T-helper 2 cell treated with Interferon-gamma antibody and Interleukin-4, amounts not matched to agents 100 ng/mL and 5 ng/mL, for 36 hours (primary cell): Measurements from ENCODE around the gene FHAD1. TPM values are rescaled to one million over a fixed set of nuclear protein-coding genes. Genes with fewer than 3 reads are reported as not detected.

ENCODE experiments used
- intact Hi-C: fragments of 100-400 bp; cut with micrococcal nuclease; formaldehyde crosslinking; loops from one replicate; pipeline ENCODE4 v1.15.1; 2023
- total RNA-seq: library from RNA; stranded (reverse); gene quantifications from 2 replicates; pipeline ENCODE4 v1.2.3, GENCODE V29; 2022

The FHAD1 gene
- total RNA-seq, 1 donor from 2014 or later = 0.09 TPM

DNA sequence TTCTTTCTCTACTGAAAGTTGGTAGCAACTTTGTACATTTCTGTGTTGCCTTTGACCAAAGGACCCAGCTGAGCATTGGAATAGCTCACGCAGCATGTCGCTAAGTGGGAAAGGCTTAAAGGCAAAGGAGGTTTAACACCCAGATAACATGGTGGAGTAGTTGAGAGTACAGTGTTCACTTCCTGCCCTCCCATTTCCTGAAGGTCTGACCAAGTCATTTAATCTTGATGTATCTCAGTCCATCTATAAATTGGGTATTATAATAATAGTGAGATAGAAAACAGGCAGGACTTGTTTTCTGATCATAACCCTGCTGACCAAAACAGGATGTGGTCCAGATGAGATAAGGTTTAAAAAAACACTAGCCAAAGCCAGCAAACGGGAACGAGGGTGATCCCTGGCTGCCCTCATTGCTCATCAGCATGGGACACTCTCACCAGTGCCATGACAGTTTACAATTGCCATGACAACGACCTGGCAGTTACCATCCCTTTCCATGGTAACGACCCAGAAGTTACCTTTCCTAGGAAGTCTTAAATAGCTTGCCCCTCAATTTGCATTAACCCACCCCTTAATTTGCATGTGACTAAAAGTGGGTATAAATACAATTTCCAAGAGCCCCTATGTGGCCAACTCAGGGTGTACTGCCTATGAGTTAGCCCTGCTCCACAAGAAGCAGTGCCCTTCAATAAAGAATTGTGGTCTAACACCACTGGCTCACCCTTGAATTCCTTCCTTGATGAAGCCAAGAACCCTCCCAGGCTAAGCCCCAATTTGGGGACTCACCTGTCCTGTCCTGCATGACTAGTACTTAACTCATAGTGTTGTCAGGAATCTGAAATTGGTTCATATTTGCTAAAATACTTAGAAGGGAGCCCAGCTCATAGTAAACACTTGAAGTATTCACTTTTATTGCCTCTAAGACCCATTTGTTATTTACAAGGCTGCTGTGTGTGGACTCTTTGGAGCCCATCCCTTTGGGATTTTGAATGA lies 28.4 kb upstream of the FHAD1 start:
- intact Hi-C loops = no loop called here

GRCh38 chr1:15219280-15220023 lies 27.6 kb upstream of the FHAD1 start:
- intact Hi-C loops = no loop called here

GRCh38 chr1:15220024-15220392 lies 27.0 kb upstream of the FHAD1 start:
- intact Hi-C loops = no loop called here

- intact Hi-C loops = no loop called here
Observed at GRCh38 chr1:15220825-15221431, 26.1 kb upstream of the FHAD1 start.

DNA sequence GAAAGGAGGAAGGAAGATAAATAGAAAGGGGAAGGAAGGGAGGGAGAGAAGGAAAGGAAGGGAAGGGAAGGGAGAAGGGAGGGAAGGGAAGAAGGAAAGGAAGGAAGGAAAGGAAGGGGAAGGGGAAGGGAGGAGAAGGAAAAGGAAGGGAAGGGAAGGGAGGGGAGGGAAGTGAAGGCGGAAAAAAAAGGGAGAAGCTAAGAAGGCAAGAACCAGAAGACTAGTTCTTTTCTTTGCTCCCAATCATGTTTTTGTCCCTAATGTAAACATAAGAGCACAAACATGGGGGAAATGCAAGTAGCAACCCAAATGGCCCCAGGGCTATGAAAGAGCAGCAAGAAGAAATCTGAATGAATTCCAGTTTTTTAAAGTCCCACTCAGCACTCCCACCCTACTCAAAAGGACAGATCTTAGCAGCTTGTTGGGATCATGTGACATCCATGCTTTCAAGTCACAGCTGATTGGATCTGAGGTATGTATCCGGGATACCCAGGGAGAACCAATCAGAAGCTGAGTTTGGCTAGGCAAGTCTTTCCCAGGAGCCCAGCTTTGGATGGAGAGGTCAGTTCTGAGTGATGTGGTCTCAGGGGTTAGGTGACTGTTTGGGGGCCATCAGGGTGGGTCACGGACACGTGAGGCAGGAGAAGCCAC lies 24.2 kb upstream of the FHAD1 start:
- intact Hi-C loops = no loop called here

GRCh38 chr1:15224259-15224869 lies 22.7 kb upstream of the FHAD1 start:
- intact Hi-C loops = no loop called here

DNA sequence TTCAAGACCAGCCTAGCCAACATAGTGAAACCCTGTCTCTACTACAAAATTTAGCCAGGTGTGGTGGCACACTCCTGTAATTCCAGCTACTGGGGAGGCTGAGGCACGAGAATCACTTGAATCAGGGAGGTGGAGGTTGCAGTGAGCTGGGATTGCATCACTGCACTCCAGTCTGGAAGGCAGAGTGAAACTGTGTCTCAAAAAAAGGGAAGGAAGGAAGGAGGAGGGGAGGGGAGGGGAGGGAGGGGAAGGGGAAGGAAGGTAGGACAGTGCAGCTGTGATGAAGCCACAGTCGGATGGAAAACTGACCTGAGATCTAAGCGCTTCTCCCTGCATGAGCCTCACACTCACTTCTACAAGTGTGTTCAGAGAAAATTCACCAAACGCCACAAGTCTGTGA lies 22.0 kb upstream of the FHAD1 start:
- intact Hi-C loops = no loop called here

GRCh38 chr1:15225461-15225860 lies 21.6 kb upstream of the FHAD1 start:
- intact Hi-C loops = no loop called here

GRCh38 chr1:15226388-15227255 lies 20.4 kb upstream of the FHAD1 start:
- intact Hi-C loops = no loop called here

DNA sequence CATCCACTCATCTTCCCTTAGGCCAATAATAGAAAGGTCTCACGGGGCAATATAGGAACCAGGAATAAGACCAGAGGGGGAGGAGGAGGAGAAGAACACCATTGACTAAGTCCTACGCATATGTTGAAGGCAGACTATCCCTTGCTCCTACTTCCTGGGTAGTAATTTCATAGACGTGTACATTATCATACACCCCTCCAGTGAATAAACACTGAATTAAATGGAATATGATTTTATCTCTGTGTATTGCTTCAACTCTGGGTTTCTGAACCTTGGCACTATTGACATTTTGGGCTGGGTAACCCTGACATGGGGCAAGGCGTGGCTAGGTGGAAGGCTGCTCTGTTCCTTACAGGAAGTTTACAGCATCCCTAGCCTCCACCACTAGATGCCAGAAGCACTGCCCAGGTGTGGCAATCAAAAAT lies 17.3 kb upstream of the FHAD1 start:
- intact Hi-C loops = loop anchor here (2.0 to 10.0 kb wide), 2 partner anchors 19 to 75 kb away; partner anchors contain the start of gene TMEM51

GRCh38 chr1:15231714-15232201 lies 15.3 kb upstream of the FHAD1 start:
- intact Hi-C loops = loop anchor here (2.0 to 10.0 kb wide), 2 partner anchors 17 to 77 kb away; partner anchors contain the start of gene TMEM51

- intact Hi-C loops = loop anchor here (10.0 kb wide), 1 partner anchor 79 kb away; the partner anchor contains the start of gene TMEM51
Observed at GRCh38 chr1:15233689-15234088, 13.3 kb upstream of the FHAD1 start.

DNA sequence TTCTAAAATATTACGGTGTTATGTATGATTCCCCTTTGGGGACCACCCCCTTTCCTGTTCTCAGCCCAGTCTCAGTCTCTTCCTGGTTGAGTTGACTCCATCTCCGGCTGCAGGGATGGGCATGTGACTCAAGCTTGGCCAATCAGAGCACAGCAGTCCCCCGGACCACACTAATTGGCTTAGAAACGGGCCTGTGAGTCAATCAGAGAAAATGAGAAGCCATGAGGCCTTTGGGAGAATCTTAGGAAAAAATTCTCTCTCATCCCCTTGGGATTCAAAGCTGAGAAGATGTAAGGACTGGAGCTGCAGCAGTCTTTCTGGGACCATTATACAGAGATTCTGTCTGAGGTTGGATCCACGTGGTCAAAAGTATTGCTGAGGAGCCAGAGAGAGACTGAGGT lies 10.7 kb upstream of the FHAD1 start:
- intact Hi-C loops = loop anchor here (10.0 kb wide), 1 partner anchor 82 kb away; the partner anchor contains the start of gene TMEM51

GRCh38 chr1:15236746-15237145 lies 10.3 kb upstream of the FHAD1 start:
- intact Hi-C loops = loop anchor here (10.0 kb wide), 1 partner anchor 82 kb away; the partner anchor contains the start of gene TMEM51

DNA sequence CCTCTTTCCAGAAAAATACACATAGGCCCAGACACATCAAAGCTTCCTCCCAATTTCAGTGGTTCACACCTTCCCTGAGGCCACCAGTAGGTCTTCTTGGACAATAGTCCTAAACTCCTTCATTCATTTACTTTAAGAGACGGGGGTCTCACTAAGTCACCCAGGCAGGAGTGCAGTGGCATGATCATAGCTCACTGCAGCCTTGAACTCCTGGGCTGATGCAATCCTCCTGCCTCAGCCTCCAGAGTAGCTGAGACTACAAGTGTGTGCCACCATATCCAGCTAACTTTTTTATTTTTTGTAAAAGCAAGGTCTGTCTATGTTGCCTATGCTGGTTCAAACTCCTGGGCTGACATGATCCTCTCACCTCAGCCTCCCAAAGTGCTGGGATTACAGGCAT lies 8.2 kb upstream of the FHAD1 start:
- intact Hi-C loops = loop anchor here (10.0 kb wide), 1 partner anchor 84 kb away; the partner anchor contains the start of gene TMEM51

- intact Hi-C loops = no loop called here
Observed at GRCh38 chr1:15242766-15243165, 4.3 kb upstream of the FHAD1 start.

GRCh38 chr1:15243275-15244043 lies 3.6 kb upstream of the FHAD1 start:
- intact Hi-C loops = no loop called here

- intact Hi-C loops = no loop called here
Observed at GRCh38 chr1:15244813-15245212, 2.2 kb upstream of the FHAD1 start.
